SH-SY5Y (cell line): ENCODE data around the gene ZNF516.

Source experiments
- GATA2 ChIP-seq: IDR thresholded peaks from 2 replicates; pipeline ENCODE4 v1.6.1; 2011; ENCODE audit warnings: mild to moderate bottlenecking, low read depth, low read length
- GATA3 ChIP-seq: IDR thresholded peaks from 2 replicates; pipeline ENCODE4 v1.6.1; 2011; ENCODE audit warnings: low read depth, mild to moderate bottlenecking, low read length, moderate library complexity

The ZNF516 gene

GRCh38 chr18:76450452-76451395, 44.3 kb downstream of the ZNF516 start:
- TF ChIP-seq GATA2 (peak; percentile 82), GATA3 (no peak)

GRCh38 chr18:76449111-76449453, 46.0 kb downstream of the ZNF516 start:
- no peak for TF ChIP-seq GATA2
- no peak for TF ChIP-seq GATA3

DNA sequence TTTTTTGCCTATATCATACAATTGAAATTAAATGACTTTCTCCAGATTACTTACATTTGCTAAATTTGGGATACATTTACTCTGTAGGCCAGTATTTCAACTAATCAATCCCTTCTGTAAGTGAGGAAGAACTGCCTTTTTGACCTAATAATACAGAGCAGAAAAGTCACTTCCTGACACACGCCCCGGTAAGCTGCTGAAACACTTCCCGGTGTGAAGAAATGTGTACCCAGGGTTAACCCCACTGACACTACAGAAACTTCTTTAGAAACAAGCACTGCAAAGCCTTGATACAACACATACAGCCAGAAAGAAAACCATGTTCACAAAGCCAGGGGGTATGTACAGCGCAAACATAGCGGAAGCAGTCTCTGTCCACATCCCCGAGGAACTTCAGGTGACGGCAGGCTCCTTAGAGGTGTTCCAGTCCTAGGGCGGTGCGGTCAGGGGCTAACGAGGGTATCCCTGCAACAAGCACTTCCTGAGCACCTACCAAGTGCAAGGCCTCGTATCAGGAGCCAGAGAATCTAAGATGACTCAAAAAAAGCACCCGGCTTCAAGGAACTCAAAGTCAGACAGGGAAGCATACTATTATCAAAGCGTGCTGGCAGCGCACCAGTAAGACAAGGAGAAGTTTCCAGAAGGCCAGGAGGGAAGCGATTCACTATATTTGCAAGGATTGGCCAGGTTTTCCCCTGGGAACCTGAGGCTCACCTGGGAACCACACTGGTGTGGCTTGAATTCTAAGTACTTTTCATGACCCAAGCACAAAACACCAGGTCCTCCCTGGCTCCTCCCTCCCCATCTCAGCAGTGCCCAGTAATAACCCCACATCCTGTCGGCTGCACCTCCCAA, 46.6 kb downstream of the ZNF516 start:
- no peak for TF ChIP-seq GATA2
- no peak for TF ChIP-seq GATA3

GRCh38 chr18:76447258-76447890, 47.7 kb downstream of the ZNF516 start:
- no peak for TF ChIP-seq GATA2
- TF ChIP-seq GATA3: no peak

DNA sequence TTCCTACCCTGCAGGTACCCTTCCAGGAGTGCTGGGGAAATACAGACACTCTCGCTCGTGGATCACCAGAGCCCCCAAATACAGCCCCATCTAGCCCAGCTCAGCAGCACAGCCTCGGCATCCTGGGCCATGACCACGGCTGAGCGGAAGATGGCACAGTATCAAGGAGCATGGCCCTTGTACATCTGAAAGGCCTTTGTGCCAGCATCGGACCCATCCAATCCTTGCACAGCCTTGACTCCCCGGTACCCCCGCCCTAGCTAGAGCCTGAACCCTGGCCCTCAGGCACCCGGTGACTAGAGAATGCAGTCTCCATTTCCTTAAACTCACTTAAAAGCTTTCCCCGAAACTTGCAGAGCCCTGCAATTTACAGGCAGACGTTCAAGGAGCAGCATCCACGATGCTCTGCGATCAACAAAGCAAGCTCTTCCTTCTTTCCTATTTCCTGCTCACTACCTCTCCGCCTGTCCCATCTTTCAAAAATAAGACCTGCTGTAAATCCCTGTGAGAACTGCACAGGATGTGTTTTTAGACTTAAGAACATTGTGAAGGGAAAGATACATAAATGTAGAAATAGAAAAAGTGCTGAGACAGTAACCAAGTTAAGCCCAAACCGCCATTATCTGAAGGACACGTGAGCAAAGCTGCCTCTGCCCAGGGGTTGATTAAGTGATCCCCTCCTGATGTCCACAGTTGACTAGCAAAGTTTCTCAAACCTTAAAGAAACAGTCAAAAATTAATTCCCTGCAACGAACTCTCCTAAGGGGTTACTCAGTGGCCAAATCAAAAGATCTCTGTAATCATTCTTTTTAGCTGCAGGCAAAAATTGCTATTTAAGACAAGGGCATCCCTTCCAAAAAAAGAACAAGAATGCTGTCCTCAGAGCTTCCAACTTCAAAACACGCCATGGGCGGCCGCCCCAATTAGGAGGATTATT, 48.5 kb downstream of the ZNF516 start:
- no peak for TF ChIP-seq GATA2
- TF ChIP-seq GATA3: no peak

DNA sequence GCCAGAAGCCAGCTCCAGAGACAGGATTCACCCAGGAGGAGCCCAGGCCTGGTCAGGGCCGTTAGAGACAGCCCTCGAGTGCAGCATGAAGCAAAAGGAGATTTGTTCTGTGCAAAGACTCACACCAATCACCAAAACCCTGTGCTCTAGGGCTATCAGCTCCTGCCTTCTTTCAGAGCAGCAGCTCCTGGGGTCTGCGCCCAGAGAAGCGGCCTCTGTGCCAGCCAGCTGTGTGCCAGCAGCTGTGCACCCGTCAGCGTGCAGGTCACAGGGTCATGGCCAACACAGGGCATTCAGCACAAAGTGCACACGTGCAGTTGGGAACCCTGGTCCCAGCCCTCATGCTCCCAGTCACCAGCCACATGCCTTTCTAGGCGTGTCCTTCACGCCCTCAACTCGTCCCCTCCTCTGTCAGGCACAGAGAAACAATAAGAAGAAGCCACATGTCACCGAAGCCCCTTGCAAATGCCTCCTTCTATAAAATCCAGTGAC, 49.3 kb downstream of the ZNF516 start:
- TF ChIP-seq GATA2: no peak

GRCh38 chr18:76445275-76445674, 49.8 kb downstream of the ZNF516 start:
- no peak for TF ChIP-seq GATA3
- no peak for TF ChIP-seq GATA2

- no peak for TF ChIP-seq GATA3
- TF ChIP-seq GATA2: no peak
These were observed 50.5 kb downstream of the ZNF516 start for GRCh38 chr18:76444446-76445105.

DNA sequence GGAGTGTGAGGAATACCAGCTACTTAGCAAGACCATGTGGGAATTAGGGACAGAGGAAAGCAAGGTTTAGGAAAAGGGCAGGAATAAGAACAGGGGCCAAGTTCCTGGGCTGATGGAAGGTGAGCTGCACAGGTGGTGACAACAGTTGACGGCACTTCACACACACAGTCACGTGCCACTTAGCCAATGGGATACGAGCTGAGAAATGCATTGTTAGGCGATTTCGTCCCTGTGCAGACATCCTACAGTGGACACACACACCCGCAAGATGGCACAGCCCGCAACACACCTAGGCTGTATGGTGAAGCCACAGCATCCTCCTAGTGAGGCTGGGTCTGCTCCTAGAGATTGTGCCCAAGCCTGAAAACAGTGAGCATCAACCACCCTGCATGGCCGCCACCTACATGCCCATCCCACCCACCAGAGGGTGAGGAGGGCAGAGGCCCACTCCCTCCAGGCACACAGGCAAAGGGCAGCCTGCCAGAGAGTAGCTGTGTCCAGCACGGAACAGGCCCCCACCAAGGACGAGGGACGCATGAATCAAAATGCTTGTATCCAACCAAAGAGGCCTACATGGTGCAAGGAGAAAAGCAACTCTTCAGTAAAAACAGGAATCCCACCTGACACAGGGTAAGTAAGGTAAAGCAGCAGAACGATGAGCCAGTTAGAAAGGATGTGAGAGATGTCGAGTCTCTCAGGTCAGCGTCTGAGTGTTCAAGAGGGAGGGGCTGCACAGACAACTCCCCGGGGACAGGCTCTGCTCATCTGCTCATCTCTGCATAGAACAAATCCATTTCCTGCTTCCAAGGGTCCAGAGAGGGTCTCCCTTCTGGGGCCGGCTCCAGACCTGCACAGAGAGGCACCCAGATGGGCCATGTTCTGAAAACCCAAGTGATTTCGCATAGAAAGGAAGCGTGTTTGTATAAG, 51.3 kb downstream of the ZNF516 start:
- no peak for TF ChIP-seq GATA3
- TF ChIP-seq GATA2: no peak

GRCh38 chr18:76442413-76443171, 52.5 kb downstream of the ZNF516 start:
- TF ChIP-seq GATA3 (no peak), GATA2 (no peak)

- no peak for TF ChIP-seq GATA3
- TF ChIP-seq GATA2: no peak
These were observed 53.2 kb downstream of the ZNF516 start for GRCh38 chr18:76441668-76442412.
